Measurements from ENCODE around the gene NTSR1.

Gene NTSR1

DNA sequence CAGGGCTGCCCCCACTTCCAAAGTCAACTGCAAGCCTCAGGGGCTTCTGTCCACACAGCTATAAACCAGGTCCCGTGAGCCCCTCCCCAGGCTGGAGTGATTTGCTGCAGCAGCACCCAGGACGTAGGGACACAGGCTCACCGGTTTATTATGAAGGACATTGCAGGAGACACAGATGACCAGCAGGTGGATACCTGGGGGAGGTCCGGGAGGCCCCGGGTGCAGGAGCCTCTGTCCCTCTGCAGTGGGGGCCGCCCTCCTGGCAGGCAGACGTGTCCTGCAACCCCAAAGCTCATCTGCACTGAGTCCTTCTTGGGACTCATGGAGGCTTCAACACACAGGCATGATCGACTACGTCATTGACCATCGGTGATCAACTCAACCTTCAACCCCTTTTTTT, 14.5 kb upstream of the NTSR1 start:
- no peak for DNase-seq (ENCODE audit: low spot score)

DNA sequence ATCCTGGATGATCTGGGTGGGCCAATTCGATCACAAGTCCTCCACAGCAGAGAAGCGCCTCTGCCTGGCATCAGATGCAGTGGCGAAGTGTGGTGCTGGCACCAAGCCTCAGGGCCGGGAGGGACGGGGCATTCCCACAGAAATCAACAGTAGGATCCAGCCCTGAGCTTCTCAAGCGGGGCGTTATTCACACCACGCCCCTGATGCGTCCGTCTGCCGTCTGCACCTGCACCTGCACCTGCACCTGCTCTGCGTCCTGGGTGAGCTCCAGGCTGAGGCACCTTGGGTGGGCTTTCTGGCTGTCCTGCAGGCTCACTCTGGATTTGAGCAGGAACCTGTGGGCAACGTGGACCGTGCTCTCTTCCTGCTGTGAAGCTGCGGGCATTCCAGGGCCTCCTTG, 13.8 kb upstream of the NTSR1 start:
- no peak for DNase-seq (ENCODE audit: low spot score)

DNA sequence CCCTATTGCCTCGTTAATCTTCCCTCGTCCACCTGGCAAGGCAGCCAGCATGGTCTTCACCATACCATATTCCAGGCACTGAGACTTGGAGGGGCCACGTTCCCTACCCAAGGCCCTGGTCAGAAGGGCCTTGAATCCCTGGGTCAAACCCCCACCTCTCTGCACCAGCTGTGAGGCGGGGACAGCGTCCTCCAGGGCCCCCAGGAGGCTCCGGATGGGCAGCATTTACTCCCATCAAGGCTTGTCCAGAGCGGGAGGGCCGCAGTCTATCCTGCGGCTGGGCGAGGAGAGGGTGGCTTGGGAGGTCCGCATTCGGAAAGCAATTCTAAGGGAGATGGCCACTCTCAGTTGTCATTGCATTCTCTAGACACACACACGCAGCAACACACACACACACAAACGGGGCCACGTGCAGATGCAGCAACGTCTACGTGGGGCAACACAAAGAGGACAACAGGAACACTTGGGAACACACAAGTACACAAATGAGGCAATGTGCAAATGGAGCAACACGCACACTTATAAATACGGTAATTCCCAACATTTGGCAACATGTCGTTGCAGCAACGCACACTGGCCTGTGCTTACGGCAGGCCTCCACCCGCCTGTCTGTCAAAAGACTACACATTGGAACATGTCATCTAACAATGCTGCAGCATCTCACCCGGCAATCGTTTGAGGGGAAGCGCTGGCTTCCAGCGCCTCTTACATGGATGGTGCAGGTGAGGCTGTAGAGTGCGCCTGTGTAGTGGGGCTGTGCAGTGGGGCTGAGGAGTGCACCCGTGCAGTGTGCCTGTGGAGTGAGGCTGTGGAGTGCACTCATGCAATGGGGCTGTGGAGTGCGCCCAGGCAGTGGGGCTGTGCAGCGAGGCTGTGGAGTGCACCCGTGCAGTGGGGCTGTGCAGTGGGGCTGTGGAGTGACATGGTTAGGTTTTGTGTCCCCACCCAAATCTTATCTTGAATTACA, 12.9 kb upstream of the NTSR1 start:
- no peak for DNase-seq (ENCODE audit: low spot score)

DNA sequence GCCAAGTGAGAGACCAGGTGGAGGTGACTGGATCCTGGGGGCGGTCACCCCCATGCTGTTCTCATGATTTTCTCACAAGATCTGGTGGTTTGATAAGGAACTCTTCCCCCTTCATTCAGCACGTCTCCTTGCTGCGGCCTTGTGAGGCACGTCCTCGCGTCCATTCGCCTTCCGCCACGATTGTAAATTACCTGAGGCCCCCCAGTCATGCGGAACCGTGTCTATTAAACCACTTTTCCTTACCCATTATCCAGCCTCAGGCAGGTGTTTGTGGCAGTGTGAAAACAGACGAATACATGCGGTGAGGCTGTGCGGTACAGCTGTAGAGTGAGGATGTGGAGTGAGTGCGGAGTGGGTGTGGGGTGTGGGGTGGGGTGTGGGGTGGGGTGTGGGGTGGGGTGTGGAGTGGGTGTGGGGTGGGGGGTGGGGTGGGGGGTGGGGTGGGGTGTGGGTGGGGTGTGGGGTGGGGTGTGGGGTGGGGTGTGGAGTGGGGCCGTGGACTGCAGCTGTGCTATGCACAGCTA, 12.1 kb upstream of the NTSR1 start:
- DNase-seq (ENCODE audit: low spot score): no peak

DNA sequence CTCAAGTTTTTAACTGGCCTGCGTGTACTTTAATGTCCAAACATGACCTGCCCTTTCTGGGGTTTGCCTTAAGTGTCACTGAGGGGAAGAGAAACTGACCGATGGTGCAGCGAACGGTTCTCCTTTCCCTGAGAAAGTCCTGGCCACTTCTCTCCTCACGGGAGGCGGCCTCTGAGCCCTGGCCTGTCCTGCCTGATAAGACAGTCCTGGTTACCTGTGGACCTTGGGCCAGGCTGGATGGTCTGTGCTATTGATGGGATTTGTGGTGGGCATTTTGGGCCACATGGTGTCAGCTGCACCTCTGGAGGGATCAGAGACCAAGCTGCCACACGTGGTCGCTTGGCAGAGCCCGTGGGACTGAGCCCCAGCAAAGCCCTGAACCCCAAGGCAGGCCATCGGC, 11.6 kb upstream of the NTSR1 start:
- DNase-seq (ENCODE audit: low spot score): no peak

DNA sequence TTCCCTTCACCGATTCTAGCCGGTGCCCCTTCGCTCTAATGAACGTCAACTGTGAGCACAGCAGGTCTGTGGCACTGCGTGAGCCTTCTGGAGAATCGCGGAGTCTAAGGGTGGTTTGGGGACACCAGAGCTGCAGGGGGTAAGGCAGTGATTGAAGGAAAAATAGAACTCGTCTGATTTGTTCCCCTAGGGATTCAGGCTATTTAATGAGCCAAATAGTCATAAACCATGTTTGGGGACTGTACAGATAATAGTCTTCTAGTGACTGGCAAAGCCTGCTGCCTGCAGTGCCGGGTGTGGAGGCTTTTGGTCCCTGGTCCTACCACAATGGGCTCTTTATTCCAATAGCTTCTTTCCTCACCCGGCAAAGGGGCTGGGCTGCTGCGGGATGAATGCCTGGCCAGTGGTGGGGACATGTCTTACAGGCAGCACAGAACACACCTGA, 11.1 kb upstream of the NTSR1 start:
- DNase-seq (ENCODE audit: low spot score): no peak

DNA sequence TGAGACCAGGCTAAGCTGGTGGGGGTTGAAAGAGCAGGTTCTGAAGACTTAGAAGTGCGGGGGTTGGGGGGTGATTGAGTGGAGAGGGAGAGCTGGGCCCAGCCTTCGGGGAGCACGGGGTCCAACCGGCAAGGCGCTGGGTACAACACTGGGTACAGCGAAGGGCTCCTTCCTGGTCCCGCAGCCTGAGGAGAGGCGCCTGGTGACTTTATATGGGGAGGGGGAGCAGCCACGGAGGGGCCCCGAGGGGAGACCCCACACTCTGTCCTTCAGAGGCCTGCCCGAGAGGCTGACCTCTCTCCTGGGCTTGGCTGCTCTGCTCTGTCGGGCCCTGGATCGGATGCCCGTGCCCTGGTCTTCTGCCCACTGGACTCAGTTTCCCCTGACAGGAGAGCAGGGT, 10.4 kb upstream of the NTSR1 start:
- DNase-seq (ENCODE audit: low spot score): no peak

DNA sequence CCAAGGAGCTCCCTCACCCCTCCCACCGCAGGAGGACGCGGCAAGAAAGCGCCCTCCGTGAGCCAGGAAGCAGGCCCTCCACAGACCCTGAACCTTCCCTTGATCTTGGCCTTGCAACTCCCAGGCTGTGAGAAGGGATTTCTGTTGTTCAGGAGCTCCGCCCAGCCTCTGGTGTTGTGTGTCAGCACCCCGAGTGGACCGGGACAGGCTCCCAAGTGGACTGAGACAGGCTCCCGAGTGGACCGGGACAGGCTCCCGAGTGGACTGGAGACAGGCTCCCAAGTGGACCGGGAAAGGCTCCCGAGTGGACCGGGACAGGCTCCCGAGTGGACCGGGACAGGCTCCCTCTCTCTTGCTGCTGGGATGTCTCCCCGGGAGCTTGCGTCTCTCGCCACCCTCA, 9.3 kb upstream of the NTSR1 start:
- DNase-seq (ENCODE audit: low spot score): no peak

DNA sequence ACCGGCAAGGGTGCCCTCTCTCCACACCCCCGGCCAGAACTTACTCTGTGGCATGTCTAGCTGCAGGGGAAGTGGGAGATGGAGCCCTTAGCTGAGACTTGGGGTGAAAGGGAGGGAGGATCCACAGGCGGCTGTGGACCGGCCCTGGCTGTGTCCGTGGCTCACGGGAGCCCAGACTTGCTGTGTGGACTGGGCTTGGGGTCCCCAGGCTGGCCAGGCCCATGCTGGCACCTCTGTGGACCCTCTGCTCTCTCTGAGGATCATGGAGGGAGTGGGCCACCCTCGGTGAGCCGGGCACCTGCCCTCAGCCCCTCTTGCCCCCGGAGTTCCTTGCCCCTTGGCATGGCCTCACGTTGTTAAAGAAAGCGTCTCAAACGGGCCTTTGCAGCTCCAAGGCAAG, 8.9 kb upstream of the NTSR1 start:
- DNase-seq (ENCODE audit: low spot score): no peak

DNA sequence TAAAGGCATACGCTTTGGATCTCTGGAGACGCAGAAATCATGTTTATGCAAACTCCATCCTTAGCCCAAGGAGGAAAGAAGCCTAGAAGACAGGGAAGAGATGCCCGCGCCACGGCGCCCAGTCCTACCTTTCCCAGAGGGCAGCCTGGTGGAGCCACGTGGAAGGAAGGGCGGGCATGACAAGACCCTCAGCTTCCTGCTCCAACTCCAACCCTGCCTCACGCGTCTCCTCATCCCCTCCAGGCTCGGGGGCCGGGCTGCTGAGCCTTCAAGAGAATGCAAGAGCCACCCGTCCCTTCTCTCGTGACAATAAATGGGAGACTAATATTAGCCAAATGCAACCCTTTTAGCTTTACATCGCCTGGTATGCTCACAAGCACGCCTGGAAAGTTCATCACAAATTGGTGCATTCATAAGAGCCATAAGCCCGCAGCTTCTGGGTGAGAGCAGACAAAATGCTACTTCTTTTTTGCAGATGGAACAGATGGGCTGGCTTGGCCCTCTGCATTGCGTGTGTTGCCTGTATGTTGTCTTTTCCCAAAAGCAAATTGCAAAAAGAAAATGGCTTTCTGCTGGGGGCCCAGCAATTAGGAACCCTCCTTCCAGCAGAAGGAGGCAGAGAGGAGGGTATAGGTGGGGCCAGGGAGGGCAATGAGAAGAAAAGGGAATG, 8.2 kb upstream of the NTSR1 start:
- no peak for DNase-seq (ENCODE audit: low spot score)

DNA sequence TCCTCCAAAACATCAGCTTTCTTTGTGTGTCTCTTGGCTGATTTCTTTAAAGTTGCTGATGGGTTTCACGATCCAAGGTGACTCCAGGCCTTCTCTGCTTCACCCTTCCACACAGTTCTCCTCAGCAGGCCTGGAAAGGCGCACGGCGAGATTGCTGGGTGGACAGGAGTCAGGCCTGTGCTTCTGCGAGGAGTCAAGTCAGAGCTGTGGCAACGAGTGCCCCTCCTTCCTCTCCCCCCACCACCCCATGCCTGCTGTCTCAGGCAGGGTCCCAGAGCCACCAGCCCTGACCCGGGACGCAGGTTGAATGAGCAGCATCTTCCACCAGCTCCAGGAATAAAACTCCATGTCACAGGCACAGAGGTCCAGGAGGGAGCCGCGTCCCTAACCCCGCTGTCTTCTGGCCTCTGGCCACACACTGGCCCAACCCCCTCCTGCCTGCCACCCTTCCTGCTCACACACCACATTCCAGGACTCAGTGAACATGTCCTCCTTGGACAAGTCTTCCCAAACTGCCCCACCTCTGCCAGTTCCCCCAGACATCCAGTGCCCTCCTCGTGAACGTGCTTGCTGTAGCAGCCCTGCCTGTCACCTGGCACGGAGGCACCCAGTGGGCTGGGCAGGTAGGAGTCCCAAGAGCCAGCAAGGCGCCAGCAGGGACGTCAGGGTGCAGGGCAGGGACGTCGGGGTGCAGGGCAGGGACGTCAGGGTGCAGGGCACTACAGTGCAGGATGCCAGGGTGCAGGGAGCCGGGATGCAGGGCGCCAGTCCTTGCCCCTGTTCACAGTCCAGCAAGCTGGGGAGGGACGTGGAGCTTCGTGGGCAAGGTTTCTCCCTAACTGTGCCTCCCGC, 7.2 kb upstream of the NTSR1 start:
- DNase-seq (ENCODE audit: low spot score): no peak

DNA sequence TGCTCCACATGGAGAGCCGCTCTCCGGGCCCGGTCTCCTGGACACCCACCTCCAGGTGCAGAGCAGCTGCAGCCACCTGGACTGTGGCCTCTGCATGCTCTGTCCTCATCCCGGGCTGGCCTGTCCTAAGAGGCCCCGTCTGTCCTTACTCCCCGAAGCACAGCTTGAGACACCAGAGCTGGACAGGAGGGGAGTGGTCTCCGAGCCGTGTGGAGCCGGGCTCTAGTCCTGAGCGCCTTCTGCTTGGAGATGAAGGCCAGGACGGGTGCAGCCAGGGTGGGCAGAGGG, 6.7 kb upstream of the NTSR1 start:
- no peak for DNase-seq (ENCODE audit: low spot score)

DNA sequence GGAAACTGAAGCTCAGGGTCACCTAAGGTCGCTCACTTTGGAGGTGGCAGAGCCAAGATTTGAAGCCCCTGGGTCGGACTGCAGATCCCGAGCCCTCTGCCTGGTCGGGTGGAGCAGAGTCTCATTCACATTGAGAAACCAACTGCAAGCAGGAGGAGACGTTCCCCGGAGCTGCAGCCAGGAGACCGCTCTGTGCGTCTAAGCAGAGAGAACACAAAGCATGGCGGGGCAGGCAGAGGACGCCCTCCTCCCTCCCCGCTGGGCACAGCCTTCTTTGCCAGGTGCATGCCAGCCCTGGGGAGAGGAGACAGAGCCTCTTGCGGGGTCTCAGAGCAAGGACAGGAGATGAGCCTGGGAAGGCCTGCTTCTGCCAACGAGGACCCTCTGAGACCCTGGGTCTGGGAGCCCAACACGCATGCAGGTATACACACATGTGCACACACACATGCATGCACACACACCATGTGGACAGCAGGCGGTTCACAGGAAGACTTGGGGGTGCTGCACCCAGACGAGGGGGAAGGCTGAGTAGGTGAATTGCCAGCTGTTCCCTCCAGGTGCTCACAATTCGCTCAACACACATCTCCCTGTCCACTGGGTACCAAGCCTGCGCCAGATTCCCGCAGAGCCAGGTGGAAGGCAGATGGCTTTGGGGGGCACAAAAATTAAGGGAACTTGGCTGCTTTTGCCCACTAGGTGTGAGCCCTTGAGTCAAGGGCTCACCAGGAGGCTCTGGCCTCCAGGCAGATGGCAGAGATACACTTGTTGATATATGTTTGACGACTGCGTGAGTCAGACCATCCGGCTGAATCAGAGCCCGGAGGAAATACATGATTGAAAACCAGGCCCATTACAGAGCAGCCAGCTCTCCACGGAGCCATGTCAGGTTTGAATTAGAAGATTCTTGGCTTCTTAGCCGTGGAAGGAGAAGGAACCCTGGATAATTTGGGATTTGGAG, 5.5 kb upstream of the NTSR1 start:
- no peak for DNase-seq (ENCODE audit: low spot score)

DNA sequence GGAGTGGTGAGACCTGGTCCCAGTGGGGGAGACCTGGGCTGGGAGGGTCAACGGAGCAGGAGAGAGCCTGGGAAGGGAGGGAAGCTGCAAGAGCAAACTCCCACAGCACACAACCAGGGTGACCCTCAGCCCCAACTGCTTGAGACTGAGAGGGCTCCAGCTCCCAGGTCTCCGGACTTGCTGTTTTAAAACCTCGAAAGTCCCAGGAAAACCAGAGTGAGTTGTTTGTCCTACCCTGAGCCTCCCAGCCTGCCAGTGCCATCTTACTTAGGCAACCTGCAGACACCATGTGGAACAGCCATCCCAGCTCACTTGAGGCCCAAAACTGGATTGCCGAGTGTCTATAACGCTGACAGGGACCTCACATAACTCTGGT, 4.8 kb upstream of the NTSR1 start:
- DNase-seq (ENCODE audit: low spot score): no peak

DNA sequence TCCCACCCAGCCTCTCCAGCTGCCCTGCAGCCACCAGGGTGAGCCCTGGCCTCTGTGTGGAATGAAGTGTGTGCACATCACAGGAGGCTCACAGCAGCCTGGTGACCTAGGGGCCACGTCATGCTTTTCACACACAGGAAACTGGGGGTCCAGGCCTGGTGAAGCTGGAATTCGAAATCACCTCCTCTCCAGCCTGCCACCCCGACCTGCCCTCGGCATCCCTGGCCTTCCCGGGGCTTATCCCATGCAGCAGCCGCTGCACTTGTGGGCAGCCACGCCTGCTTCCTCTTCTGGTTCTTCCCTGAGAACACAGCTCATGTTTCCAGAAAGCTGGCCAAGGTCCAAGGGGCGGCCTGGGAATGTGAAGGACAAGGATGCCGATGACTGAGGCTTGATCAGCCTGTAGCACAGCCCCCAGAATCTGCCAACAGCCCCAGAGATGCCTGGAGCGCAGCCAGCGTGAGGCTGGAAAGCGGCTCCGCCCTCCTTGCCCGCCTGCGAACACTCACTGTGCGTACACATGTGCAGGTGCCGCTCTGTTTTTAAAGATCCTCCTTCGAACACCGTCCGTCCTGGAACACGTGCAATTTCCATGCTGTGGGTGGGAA, 4.2 kb upstream of the NTSR1 start:
- no peak for DNase-seq (ENCODE audit: low spot score)

DNA sequence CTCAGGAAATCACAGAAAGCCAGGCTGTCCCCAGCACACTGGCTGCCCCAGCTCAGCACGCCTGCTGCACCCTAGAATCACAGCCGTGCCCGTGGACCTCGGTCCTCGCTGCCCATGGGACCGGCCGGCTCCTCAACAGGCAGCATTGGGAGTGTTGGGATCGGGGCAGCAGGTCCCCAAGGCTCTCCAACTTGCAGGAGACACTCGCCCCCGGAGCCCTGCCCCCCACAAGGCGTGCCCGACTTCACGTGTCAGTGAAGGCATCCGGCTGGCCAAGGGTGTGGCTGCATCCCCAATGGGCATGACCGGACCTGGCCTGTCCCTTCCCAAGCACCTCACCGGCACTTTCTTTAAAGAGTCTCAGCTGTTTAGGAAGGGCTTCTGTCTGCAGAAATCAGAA, 3.0 kb upstream of the NTSR1 start:
- DNase-seq (ENCODE audit: low spot score): no peak

DNA sequence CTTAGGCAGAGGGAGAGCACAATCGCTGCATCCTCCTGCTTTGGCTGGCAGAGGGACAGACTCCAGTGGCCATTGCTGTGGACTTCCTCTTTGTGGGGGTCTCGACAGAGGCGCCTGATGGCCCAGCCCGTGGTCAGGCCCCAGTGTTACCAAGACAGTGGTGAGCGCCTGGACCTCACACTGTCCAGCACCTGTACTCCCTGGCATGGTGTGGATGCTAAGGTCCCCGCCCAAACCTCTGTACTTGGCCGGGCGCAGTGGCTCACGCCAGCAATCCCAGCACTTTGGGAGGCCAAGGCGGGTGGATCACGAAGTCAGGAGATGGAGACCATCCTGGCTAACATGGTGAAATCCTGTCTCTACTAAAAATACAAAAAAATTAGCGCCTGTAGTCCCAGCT, 2.3 kb upstream of the NTSR1 start:
- no peak for DNase-seq (ENCODE audit: low spot score)

DNA sequence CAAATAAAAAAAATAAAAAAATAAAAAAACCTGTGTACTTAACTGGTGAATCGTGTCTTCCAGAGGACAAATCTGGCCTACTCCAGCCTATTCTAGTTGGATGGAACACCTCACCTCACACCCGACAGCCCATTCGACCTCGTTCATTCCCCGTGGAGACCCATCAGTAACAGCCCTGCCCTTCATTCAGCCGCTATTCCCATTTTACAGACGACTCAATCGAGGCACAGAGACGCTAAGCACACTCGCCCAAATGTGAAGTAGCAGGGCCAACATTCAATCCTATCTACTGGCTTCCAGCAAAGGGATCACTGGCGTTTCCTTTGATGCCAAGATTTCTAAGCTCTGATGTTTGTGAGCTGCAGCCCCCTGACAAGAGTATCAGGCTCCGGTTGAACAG, 1.8 kb upstream of the NTSR1 start:
- DNase-seq (ENCODE audit: low spot score): no peak

DNA sequence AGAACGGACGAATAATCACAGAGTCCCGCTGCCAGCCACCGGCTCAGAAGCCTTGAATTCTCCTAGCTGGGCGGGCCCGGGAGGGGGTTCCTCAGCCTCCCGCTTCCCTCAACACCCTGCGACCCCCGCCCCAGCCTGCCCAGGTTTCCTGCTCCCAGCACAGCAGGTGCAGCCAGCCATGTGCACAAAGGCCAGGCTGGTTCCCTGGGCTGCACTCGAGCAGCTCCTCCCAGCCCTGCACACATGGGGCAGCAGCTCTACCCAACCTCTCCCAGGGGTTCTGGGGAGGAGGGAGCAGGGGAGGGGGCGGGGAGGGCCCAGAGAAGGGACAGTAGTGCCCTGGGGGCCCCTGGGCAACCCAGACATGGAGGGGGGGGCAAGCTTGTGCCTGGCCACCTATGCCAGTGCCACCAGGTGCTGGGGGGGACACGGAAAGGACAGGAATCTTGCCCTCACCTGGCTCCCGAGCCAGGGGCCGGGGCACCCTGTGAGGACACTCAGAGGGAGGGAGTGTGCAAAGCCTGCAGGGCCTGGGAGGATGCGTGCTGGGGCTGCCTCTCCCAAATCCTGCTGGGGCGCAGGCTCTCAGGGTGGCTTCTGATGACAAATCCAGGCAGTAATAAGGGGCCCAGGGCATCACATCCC, 1.2 kb upstream of the NTSR1 start:
- no peak for DNase-seq (ENCODE audit: low spot score)

DNA sequence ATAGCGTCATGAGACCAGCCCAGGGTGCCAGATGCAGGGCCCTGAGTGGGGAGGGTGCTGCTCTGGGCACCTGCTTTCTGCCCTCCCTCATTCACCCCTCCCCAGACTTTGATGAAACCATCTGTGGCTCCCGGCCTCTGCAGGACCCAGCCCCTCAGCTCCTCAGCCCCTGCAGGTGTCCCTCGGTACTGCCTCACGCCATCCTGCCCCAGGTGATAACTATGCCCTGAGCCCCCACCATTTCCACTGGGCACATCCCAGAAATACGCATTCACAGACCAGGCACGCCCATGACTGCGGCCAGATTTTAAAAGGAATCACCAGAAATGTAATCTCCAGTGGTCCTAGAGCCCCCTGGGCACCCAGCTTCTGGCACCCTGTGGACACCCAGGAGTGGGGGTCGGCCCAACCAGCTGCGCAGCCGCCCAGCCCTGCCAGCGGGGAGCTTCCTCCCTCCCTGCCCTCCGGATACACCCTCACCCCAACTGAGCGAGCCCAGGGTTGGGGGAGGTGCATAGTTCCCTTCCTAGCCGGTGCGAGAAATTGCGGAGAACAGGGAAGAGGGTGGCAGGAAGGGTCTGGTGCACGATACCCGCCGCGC, 615 bp upstream of the NTSR1 start:
- DNase-seq (ENCODE audit: low spot score): peak; percentile 78
